Measurements from ENCODE around the gene MFSD8. TPM values are rescaled to one million over a fixed set of nuclear protein-coding genes. Genes with fewer than 3 reads are reported as not detected.
"Not testable (repeated sequence)": the region's sequence is repeated elsewhere in the genome, so short reads cannot be mapped to it uniquely, and the experiment has no call there.

The MFSD8 gene
- polyA plus RNA-seq, 10 donors, result 13.8 to 25.8 (median 18.0) TPM

- peak in 1 of 3 donors; percentile 8 for DNase-seq
Measured at GRCh38 chr4:127963633-127964398, 1.2 kb downstream of the MFSD8 start.

- no peak for DNase-seq
Measured at GRCh38 chr4:127959794-127960193, 5.2 kb downstream of the MFSD8 start.

DNA sequence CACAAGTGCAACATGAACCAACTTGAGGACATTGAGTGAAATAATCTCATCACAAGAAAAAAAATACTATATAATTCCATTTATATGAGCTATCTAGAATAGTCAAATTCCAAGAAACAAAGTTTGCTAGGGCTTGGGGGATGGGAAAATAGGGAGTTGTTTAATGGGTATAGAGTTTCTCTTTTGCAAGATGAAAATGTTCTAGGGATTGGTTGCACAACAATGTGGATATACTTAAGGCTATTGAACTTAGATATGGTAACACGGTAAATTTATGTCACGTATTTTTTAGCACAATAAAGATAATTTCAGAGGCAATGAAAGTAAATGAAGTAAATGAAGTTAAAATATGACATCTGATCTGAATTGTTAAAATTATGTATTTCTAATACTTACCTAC is 7.9 kb downstream of the MFSD8 start:
- DNase-seq, result no peak

DNA sequence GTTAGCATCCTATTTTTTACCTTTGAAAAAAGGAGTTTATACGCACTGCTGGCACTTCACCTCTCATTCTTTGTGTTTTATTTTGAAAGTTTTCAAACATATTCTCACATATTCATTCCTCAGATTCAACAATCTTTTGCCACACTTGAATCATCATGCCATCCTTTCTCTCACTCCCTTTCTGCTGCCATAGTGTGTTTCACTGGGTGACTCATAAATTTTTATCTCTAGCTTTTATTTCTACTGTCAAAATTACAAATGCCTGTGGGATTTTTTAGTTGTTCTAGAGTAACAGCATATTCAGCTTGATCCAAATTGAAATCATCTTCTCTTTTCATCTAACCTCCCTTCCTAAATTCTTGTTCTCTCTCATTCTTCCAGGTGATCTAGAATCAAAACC is 28.0 kb downstream of the MFSD8 start:
- no peak for DNase-seq

- DNase-seq, result not testable (repeated sequence)
Measured at GRCh38 chr4:127931836-127932235, 33.1 kb downstream of the MFSD8 start.

GRCh38 chr4:127930175-127930574 is 34.8 kb downstream of the MFSD8 start:
- no peak for DNase-seq

DNA sequence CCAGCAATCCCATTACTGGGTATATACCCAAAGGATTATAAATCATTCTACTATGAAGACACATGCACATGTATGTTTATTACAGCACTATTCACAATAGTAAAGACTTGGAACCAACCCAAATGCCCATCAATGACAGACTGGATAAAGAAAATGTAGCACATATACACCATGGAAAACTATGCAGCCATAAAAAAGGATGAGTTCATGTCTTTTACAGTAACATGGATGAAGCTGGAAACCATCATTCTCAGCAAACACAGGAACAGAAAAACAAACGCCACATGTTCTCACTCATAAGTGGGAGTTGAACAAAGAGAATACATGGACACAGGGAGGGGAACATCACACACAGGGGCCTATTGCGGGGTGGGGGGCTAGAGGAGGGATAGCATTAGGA is 39.3 kb downstream of the MFSD8 start:
- not testable (repeated sequence) for DNase-seq

- DNase-seq, result no peak
Measured at GRCh38 chr4:127922226-127922625, 42.7 kb downstream of the MFSD8 start.

DNA sequence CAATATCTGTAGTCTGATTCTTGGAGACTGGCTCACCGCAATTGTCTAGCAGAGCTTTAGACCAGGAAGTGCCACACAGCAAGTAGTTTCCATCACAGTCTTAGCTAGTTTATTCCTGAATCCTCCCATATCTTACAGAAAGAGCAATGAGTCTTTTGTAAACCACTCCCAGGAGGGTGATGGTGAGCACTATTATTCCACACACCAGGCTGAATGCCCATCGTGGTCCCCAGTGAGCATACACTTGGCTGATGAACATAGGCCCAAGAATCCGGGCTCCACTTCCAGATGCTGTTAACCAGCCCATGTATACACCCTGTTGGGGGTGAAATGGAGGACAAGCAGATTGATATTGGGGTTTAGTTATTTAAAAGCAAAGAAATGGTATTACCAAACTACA is 44.5 kb downstream of the MFSD8 start:
- no peak for DNase-seq

- no peak for DNase-seq
Measured at GRCh38 chr4:127917151-127917550, 47.8 kb downstream of the MFSD8 start.

DNA sequence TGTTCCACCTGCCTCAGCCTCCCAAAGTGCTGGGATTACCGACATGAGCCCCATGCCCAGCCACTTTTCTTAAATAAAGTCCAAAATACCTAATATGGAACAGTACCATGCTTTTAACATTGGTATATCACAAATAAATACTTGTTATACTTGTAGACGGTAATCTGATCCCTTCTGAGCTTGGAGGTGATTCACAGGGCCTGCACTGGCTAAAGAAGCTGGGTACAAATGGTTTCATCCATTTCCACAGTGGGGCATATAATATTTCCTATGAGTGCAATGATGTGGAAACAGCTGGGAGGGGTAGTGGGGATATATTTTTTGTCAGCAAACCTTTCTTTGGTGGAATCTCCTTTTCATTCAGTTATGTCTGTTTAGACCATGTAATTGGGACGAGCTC is 48.5 kb downstream of the MFSD8 start:
- no peak for DNase-seq

- DNase-seq, result no peak
Measured at GRCh38 chr4:127905029-127905428, 59.9 kb downstream of the MFSD8 start.

GRCh38 chr4:127899682-127900081 is 65.3 kb downstream of the MFSD8 start:
- not testable (repeated sequence) for DNase-seq

DNA sequence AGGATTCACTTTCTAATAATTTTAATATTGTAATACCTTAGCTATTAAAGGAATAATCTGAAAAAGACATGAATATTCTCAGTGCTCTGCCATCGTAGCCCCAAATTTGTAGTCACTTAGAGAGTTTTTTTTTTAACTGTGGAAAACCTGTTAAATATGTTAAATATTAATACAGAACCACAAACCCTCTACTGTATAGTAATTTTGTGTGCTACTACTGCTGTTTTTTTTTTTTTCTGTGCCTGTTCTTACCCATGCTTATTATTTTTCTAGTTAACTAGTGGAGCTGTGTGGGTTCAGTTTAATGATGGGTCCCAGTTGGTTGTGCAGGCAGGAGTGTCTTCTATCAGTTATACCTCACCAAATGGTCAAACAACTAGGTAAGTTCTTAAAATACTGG is 68.4 kb downstream of the MFSD8 start:
- no peak for DNase-seq

DNA sequence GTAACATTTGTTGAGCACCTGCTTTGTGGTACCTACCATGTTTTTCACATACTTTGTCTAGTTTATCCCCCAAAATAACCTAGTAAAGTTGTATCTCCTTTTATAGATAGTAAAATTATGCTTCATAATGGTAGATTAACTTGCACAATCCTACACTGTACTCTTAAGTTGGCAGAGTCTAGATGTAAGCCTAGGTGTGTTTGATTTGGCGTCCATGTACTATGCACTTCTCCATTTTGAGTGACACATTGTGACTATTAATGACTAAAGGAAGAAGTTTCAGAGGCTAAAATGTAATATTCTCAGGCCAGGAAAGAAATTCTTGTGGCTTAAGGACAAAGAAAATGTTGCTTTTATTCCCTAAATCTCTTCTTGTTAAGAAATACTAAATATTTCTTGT is 68.9 kb downstream of the MFSD8 start:
- DNase-seq, result no peak

GRCh38 chr4:127889903-127890302 is 75.1 kb downstream of the MFSD8 start:
- peak in 1 of 3 donors; percentile 2 for DNase-seq

DNA sequence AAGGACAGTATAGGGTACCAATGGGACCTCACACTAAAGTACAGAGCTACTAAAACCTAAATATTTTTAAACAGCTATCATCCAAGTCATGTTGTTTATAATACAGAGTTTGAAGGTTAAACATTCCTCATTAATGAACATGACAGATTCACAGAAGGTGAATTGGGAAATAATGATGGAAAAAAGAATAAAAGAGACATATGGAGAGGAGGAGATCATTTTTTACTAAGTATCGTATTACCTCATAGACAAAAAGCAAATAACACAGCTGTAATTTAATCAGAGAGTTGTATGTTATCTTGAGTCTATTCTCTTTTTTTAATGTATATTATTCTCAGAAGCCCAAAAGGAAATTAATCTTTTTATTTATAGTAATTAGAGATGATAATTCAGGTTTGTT is 76.4 kb downstream of the MFSD8 start:
- DNase-seq, result no peak

DNA sequence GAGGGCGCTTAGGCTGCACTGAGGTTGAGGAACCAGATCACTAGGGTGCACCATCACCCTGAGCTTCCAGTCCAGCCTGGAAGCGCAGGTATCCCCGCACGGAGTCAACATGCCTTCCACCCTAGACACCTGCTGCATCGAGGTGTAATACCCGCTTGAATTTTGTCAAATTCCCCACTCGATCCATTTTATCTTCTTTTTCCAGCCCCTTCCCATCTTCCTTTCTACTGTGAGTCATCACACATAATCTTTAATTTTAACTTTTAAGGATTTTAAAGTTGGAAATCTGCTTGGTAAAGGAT is 83.5 kb downstream of the MFSD8 start:
- no peak for DNase-seq

DNA sequence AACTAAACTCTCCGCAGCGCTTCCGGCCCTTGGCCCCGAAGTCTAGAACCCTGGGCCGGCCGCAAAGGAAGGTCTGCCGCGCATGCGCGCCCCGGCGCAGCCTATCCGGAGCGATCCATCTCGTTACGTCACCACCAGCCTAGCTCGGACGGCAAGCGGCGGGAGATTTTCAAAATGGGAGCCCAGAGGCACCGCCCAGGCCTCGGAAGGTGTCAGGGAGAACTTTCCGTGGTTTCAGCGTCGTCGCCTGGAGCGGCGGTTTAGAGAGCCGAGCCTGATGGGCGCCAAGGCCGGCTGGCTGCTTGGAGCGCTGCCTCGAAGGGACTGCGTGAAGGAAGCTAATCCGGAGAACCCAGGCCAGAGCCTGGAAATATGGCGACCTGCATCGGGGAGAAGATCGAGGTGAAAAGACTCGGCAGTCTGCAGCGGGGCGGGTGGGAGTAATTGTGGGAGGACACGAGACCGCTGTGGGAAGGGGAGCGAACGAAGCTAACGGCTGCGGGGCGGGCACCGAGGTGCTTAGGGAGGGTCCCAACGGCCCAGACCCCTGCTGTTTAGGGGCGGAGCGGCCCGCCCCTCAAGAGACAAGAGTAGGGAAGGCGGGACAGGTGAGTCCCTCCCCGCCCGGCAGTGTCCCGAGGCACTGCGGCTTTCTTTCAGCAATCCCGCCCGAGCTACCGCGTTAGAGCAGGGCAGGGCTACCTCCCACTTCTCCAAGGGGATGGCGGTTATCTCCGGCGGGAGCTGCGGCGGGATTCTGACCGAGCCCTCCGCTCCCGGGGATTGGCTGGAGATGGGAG is 84.0 kb downstream of the MFSD8 start, which contains the start of gene PLK4:
PLK4 (plus strand) TSS at position 131 of the 800 bp plus-strand sequence; CDS start at position 373, 242 bp downstream.
- DNase-seq, result peak; percentile 97 to 99 (median 98)

- DNase-seq, result no peak
Measured at GRCh38 chr4:127875791-127876190, 89.2 kb downstream of the MFSD8 start.

DNA sequence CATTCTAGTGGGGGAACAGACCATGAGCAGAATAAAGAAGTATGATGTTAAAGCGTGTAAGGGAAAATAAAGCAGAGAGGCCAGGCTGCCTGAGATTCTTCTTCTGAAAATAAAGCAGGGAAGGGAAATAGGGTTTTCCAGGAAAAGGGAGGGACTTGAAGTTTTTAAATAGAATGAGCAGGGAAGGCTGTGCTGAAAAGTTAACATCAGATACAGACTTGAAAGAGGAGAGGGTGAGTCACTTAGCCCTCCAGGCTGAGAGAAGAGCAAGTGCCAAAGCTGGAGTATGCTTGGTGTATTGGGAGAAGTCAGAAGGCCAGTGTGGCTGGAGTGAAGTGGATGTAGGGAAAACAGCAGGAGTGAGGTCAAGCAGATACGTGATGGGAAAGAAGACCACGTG is 94.3 kb downstream of the MFSD8 start:
- DNase-seq, result peak; percentile 27 to 37 (median 33)

DNA sequence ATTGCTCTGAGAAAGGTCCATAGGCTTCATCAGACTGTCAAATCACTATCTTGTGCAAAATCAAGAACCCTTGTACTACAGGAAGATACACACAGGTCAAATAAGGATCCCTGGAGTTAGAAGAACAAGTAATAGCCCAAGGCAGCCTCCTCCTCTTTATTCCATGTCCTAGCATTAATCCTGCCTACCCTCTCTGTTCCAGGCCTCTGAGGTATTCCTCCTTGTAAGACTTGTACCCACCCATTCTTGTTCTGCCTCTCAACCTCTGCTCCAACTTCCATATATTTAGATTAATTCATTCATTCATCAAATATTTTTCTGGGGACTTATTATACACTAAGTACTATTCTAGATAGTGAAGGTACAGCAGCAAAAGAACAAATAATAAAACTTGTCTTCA is 94.7 kb downstream of the MFSD8 start:
- DNase-seq, result no peak

- no peak for DNase-seq
Measured at GRCh38 chr4:127868196-127868595, 96.8 kb downstream of the MFSD8 start.

All from muscle of back (tissue), 11 donors.